DMS79 (cell line): ENCODE data around the gene DYNLRB2.

ENCODE experiments used
- DNase-seq: peaks from one replicate; lab custom pipeline; 2025; lab: John Stamatoyannopoulos, UW

Gene DYNLRB2

GRCh38 chr16:80540516-80541305 is at the start of gene DYNLRB2:
DYNLRB2 (plus strand) TSS chr16:80540993; CDS start chr16:80541077, 84 bp downstream.
- DNase-seq = peak; percentile 43

GRCh38 chr16:80500116-80500859 is 40.5 kb upstream of the DYNLRB2 start:
- DNase-seq = no peak

- DNase-seq = no peak
Measured at GRCh38 chr16:80500961-80501525, 39.8 kb upstream of the DYNLRB2 start.

GRCh38 chr16:80503107-80503506 is 37.7 kb upstream of the DYNLRB2 start:
- DNase-seq = no peak

- no peak for DNase-seq
Measured at GRCh38 chr16:80507538-80507937, 33.3 kb upstream of the DYNLRB2 start.

GRCh38 chr16:80509872-80510271 is 30.9 kb upstream of the DYNLRB2 start:
- DNase-seq = no peak

GRCh38 chr16:80511824-80512592 is 28.8 kb upstream of the DYNLRB2 start:
- DNase-seq = no peak

GRCh38 chr16:80512593-80512853 is 28.3 kb upstream of the DYNLRB2 start:
- no peak for DNase-seq

- DNase-seq = no peak
Measured at GRCh38 chr16:80515374-80515773, 25.4 kb upstream of the DYNLRB2 start.

GRCh38 chr16:80517846-80518245 is 22.9 kb upstream of the DYNLRB2 start:
- no peak for DNase-seq

- DNase-seq = no peak
Measured at GRCh38 chr16:80518436-80518835, 22.4 kb upstream of the DYNLRB2 start.

GRCh38 chr16:80519189-80519588 is 21.6 kb upstream of the DYNLRB2 start:
- DNase-seq = no peak

- no peak for DNase-seq
Measured at GRCh38 chr16:80525420-80525819, 15.4 kb upstream of the DYNLRB2 start.

- DNase-seq = peak; percentile 11
Measured at GRCh38 chr16:80526418-80527061, 14.3 kb upstream of the DYNLRB2 start.

GRCh38 chr16:80527297-80527696 is 13.5 kb upstream of the DYNLRB2 start:
- DNase-seq = no peak

- no peak for DNase-seq
Measured at GRCh38 chr16:80530479-80530878, 10.3 kb upstream of the DYNLRB2 start.

GRCh38 chr16:80536238-80536637 is 4.6 kb upstream of the DYNLRB2 start:
- no peak for DNase-seq

- DNase-seq = no peak
Measured at GRCh38 chr16:80541306-80541694, 507 bp downstream of the DYNLRB2 start.

- DNase-seq = no peak
Measured at GRCh38 chr16:80543162-80543561, 2.4 kb downstream of the DYNLRB2 start.

GRCh38 chr16:80544326-80544725 is 3.5 kb downstream of the DYNLRB2 start:
- DNase-seq = no peak

GRCh38 chr16:80546249-80546648 is 5.5 kb downstream of the DYNLRB2 start:
- no peak for DNase-seq

GRCh38 chr16:80547145-80547544 is 6.4 kb downstream of the DYNLRB2 start:
- no peak for DNase-seq
